ENCODE results near the gene PLA2G6. TPM values are rescaled to one million over a fixed set of nuclear protein-coding genes. Genes with fewer than 3 reads are reported as not detected.

Gene PLA2G6
- total RNA-seq, 1 experiment from 2014 or later, result 24.1 TPM

DNA sequence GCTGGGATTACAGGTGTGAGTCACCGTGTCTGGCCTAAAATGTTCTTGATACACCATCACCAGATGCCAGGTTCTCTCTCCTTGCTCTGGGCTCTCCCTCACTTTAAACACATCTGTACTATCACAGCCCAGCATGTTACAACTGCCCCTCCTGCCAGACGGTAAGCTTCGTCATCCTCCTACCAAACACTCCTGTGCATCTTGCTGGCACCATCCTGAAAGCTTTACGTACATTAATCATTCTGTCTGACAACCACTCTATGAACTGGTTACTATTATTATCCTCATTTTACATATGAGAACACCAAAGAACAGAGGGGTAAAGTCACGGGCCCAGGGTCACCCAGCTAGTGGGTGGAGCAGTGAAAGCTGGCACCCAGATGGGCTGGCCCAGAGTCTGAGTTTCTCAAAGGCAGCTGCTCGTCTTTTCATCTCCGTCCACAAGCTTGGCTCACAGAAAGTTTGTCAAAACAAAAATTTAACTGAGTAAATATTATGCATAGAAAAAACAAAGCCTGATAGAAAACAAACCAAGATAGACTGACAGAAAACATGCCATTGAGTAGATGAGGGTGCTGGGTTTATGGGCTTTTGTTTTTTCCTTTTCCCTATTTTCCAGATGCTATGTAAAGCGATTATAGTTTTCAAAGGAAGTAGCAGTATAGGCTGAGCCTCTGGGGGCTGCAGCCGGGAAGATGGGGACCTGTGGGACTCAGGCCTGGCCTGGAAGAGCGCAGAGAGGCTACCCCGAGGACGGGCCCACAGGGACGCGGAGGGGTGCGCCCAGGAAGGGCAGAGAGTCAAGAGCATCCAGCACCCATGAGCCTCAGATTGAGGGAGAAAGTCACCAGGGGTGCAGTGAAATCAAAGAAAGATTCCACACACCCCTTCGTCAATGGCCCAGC is 9.5 kb downstream of the PLA2G6 start:
- Histone ChIP-seq H3K9ac (ENCODE audit: extremely low read depth, insufficient read length, low read length) (no peak overlapping the region), H3K23ac (ENCODE audit: insufficient read length, low read depth, low read length) (no peak overlapping the region), H3K4ac (ENCODE audit: low read depth, low read length) (no peak overlapping the region), H4K5ac (ENCODE audit: insufficient read length, low read depth, low read length) (no peak overlapping the region), H4K20me1 (ENCODE audit: control insufficient read depth, insufficient read depth, insufficient read length) (no peaks in the 10 kb centered on the region), H2BK12ac (ENCODE audit: insufficient read length, low read depth, low read length) (no peak overlapping the region), H2BK5ac (ENCODE audit: insufficient read length, low read length) (no peak overlapping the region), H3K79me1 (ENCODE audit: insufficient read depth, low read depth, low read length, poor library complexity, severe bottlenecking) (no peaks in the 10 kb centered on the region), H3K27ac (ENCODE audit: insufficient read length, low read depth, low read length) (no peak overlapping the region), H4K8ac (replicated peaks; ENCODE audit: insufficient read length, low read depth, low read length) (no peak overlapping the region), H3K79me2 (ENCODE audit: insufficient read depth, low read length) (no peaks in the 10 kb centered on the region), H3K4me2 (ENCODE audit: insufficient read depth, insufficient read length, low read length) (no peak overlapping the region), H3K14ac (ENCODE audit: insufficient read depth, low read length) (no peak overlapping the region), H3K56ac (ENCODE audit: insufficient read length, low read depth, low read length) (no peak overlapping the region), H3K18ac (ENCODE audit: insufficient read length, low read depth, low read length) (no peak overlapping the region), H2BK20ac (ENCODE audit: low read depth, low read length, poor library complexity, severe bottlenecking) (no peak overlapping the region), H4K91ac (ENCODE audit: insufficient read length, low read depth, low read length) (no peak overlapping the region), H3T11ph (ENCODE audit: low read length) (no peak overlapping the region), H2AFZ (ENCODE audit: low read length) (no peak overlapping the region), H2AK5ac (ENCODE audit: insufficient read length, low read length) (no peak overlapping the region), H3K4me1 (ENCODE audit: insufficient read depth, low read length) (no peaks in the 10 kb centered on the region; the same call in 1 of the 2 replicates), H3K23me2 (ENCODE audit: insufficient read length, low read depth, low read length, poor library complexity, severe bottlenecking) (no peaks in the 10 kb centered on the region), H3K9me3 (ENCODE audit: control insufficient read depth, low read depth, low read length) (no peaks in the 10 kb centered on the region), H2BK120ac (ENCODE audit: low read depth, low read length, poor library complexity, severe bottlenecking) (no peak overlapping the region), H3K27me3 (ENCODE audit: insufficient read depth, low read length) (no peaks in the 10 kb centered on the region), H2BK15ac (ENCODE audit: low read depth, low read length) (no peak overlapping the region)
- WGBS (ENCODE audit: extremely low coverage, insufficient read length, low lambda C conversion rate), result no CpG with 5 or more reads among the region's 16 CpGs
- Mint-ChIP-seq H3K36me3 (ENCODE audit: insufficient read depth in 1 of 3, low read depth in 3 of 3) (peaks cover 3 to 10% (median 10%) of the 10 kb centered on the region in 3 experiments; a peak in 6 of 7 replicates), H3K4me1 (peaks cover 4 to 15% of the 10 kb centered on the region in 2 experiments), H3K9me3 (no peaks in the 10 kb centered on the region), H3K4me3 (no peak overlapping the region), H3K27ac (peak overlapping the region in 1 of 3 experiments; percentile 7; a peak in 3 of 7 replicates), H3K27me3 (ENCODE audit: low read depth) (peaks cover 3% of the 10 kb centered on the region; the same call in 1 of the 2 replicates)
- TF ChIP-seq, protein P1, sequence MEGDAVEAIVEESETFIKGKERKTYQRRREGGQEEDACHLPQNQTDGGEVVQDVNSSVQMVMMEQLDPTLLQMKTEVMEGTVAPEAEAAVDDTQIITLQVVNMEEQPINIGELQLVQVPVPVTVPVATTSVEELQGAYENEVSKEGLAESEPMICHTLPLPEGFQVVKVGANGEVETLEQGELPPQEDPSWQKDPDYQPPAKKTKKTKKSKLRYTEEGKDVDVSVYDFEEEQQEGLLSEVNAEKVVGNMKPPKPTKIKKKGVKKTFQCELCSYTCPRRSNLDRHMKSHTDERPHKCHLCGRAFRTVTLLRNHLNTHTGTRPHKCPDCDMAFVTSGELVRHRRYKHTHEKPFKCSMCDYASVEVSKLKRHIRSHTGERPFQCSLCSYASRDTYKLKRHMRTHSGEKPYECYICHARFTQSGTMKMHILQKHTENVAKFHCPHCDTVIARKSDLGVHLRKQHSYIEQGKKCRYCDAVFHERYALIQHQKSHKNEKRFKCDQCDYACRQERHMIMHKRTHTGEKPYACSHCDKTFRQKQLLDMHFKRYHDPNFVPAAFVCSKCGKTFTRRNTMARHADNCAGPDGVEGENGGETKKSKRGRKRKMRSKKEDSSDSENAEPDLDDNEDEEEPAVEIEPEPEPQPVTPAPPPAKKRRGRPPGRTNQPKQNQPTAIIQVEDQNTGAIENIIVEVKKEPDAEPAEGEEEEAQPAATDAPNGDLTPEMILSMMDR (conservative IDR thresholded peaks at IDR 0.05), result no peak
- no peak for DNase-seq

All from H9 (cell line).